Erythroblast (primary cell): ENCODE results near the gene TAF3.

ENCODE experiments used
- GATA1 ChIP-seq: IDR thresholded peaks from 2 replicates; pipeline ENCODE4 v1.6.1; 2011; ENCODE audit warnings: low read depth, mild to moderate bottlenecking, control low read depth, low read length, moderate library complexity
- POLR2A ChIP-seq: IDR thresholded peaks from 2 replicates; pipeline ENCODE4 v1.6.1; 2011; ENCODE audit warnings: mild to moderate bottlenecking, low read length

- no peak for TF ChIP-seq POLR2A
- TF ChIP-seq GATA1: no peak
Observed at GRCh38 chr10:7886056-7886455, 67.8 kb downstream of the TAF3 start.
